Measurements from ENCODE around the gene MAPKBP1. TPM values are rescaled to one million over a fixed set of nuclear protein-coding genes. Genes with fewer than 3 reads are reported as not detected.
"Not testable (repeated sequence)": the region's sequence is repeated elsewhere in the genome, so short reads cannot be mapped to it uniquely, and the experiment has no call there.

The MAPKBP1 gene
- total RNA-seq, 1 experiment from 2014 or later: 13.2 TPM

DNA sequence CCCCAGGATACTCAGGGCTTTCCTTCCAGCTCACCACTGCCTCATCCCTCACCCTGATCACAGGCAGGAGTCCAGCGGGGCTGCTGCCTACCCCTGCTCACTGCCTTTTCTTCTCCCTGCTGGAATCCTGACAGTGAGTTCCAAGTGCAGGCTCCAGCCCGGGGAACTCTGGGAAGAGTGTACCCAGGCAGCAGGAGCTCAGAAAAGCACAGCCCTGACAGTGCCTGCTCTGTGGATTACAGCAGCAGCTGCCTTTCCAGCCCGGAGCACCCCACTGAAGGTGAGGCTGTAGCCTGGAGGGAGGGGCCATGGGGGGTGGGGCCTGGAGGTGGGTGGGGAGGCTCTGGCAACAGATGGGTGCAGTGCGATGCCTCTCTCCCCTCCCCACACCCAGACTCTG lies 47.5 kb downstream of the MAPKBP1 start:
- no peak for DNase-seq (ENCODE audit: low spot score)
- in situ Hi-C loops (cut with HindIII; ENCODE audit: low sequenced_read_pairs): no loop called here

DNA sequence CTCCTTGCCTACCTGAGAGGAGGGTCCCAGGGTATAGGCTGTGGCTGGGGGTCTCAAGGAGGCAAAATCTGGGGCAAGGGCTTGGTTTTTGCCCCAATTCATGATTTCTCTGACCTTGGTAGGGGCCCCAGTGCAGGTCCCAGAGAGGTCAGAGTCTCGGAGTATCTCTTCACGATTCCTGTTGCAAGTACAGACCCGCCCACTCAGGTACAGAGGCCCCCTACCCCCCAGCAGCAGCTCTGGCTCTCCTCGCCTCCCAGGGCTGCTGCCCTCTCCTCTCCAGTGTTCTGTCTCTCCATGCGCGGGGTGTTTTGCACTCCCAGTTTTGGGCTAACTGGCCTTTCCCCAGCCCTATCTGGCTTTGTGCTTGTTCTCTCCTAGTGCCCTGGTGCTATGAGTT lies 48.2 kb downstream of the MAPKBP1 start:
- in situ Hi-C loops (cut with HindIII; ENCODE audit: low sequenced_read_pairs): no loop called here
- DNase-seq (ENCODE audit: low spot score): no peak

DNA sequence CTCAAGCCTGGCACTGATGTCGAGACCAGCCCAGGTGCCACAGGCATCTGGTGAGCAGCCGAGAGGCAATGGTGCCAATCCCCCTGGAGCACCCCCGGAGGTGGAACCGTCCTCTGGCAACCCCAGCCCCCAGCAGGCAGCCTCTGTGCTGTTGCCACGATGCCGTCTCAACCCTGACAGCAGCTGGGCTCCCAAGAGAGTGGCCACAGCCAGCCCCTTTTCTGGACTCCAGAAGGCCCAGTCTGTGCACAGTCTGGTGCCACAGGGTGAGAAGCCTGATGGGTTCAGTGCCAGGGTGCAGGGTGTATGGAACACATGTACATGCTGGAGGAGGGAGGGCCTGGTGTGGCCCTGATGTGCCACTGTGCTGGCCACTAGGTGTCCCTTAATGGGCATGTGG lies 48.7 kb downstream of the MAPKBP1 start:
- in situ Hi-C loops (cut with HindIII; ENCODE audit: low sequenced_read_pairs): no loop called here
- DNase-seq (ENCODE audit: low spot score): no peak

DNA sequence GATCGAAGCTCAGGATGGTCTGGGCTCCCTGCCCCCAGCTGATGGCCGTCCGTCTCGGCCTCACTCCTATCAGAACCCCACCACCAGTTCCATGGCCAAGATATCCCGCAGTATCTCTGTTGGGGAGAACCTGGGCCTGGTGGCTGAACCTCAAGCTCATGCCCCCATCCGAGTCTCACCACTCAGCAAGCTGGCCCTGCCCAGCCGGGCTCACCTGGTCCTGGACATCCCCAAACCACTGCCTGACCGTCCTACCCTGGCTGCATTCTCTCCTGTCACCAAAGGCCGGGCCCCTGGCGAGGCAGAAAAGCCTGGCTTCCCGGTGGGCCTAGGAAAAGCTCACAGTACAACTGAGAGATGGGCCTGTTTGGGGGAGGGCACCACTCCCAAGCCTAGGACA lies 49.2 kb downstream of the MAPKBP1 start:
- in situ Hi-C loops (cut with HindIII; ENCODE audit: low sequenced_read_pairs): no loop called here
- no peak for DNase-seq (ENCODE audit: low spot score)

DNA sequence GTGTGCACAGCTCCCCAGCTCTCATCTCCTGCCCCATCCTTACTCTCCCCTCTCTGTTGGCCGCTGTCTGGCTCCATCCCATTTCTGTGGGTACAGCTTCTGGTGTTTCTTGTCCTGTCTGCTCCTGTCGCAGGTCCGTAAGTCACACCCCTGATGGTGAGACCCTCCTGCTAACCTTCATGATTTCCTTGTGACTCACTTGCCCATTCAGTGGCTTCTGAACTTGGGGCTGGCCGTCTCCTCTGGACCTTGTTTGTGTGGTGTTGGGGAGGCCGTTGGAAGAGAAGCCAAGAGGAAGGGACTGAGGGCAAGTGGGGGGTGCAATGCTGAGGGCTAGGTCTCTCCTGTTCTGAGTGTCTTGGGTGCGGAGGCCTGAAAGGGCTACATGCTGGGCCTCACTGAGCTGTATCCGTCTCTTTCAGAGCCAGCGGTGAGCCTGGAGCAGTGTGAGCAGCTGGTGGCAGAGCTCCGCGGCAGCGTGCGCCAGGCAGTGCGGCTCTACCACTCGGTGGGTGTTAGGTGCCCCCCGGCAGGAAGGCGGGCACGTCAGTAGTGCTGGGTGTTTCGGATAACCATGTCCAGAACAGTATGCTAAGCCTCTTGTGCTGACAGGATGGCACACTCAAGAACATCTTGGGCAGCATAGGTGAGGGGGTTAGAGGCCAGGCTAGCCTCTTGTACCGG lies 49.9 kb downstream of the MAPKBP1 start:
- in situ Hi-C loops (cut with HindIII; ENCODE audit: low sequenced_read_pairs): no loop called here
- DNase-seq (ENCODE audit: low spot score): no peak

DNA sequence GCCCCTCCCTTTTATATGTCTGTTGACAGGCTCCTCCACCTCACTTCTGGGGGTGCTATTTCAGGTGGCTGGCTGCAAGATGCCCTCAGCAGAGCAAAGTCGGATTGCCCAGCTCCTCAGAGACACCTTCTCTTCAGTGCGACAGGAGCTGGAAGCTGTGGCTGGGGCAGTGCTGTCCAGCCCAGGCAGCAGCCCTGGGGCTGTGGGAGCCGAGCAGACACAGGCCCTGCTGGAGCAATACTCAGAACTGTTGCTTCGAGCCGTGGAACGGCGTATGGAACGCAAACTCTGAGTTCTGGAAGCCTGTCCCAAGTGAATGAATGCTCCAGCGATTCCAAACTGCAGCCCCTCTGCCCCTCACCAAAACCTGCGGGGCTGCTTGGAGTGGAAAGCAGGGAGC lies 50.9 kb downstream of the MAPKBP1 start:
- no peak for DNase-seq (ENCODE audit: low spot score)

DNA sequence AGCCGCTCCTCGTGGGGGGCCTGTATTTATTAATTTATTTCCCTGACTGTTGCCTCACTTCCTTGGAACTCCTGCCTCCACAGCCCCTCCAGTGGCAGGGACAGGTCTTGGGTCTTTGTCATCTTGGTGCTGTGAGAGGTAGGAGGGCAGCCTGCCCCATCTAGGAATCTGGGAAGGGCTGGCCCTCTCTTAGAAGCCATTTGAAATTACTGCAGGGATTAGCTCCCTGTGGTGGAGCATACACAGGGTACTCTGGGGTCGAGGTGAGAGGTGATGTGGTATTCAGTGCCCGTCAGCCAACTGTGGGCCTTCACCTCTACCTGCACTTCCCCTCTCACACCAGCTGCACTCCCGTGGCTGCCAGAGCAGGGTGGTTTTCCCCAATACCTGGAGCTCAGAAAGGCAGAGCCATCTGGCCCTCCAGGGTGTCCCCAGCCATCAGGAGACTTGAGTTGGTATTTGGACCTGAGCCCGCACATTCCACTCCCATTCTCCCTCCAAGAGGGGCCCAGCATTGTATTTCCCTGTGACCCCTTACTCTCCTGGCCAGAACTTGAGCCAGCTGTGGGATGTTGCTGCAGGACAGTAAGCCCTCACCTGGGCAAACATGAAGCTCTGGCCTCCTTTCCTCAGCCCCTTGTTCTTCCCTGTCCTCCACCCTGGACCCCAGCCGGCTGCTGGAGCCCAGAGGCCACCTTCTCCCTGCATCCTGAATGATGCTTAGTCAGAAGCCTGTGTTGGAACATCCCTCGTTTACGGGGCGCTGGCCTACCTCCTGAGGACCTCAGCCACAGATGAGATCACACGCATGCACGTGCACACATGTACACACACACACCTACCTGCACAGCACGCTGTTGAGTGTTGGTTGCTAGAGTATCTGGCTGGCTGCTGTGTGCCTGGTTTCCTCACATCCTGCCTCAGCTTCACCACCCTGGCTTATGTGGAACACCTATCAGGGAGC lies 51.6 kb downstream of the MAPKBP1 start:
- DNase-seq (ENCODE audit: low spot score): no peak
- in situ Hi-C loops (cut with HindIII; ENCODE audit: low sequenced_read_pairs): no loop called here

More for the DNA sequence above, 50.9 kb downstream of the MAPKBP1 start:
- in situ Hi-C loops (cut with HindIII; ENCODE audit: low sequenced_read_pairs): no loop called here

DNA sequence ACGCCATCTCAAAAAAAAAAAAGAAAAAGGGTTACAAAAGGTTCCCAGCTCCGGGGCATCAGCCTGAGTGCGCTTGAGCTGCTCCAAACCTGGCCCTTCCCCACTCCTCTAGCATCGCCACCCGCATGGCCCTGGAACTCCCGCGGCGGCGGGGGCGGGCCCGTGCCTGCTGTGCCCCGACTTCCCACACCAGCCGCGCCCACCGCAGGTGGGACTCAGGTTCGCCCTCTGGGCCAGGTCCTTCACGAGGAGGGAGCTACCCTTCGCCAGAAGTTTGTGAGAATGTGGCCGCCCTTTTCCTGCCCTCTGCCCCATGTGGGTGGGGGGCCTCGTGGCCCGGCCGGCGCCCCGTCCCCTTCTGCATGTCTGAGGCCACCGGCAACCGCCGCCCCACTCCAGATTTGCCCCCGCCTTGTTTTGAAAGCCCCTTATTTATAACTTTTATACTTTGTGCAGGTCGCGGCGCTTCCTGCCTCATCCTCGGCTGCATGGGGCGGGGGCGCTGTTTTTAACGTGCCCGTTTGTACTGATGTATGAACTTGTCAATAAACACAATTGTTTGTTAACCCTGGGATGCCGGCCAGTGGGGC lies 53.1 kb downstream of the MAPKBP1 start:
- no peak for DNase-seq (ENCODE audit: low spot score)
- in situ Hi-C loops (cut with HindIII; ENCODE audit: low sequenced_read_pairs): no loop called here

DNA sequence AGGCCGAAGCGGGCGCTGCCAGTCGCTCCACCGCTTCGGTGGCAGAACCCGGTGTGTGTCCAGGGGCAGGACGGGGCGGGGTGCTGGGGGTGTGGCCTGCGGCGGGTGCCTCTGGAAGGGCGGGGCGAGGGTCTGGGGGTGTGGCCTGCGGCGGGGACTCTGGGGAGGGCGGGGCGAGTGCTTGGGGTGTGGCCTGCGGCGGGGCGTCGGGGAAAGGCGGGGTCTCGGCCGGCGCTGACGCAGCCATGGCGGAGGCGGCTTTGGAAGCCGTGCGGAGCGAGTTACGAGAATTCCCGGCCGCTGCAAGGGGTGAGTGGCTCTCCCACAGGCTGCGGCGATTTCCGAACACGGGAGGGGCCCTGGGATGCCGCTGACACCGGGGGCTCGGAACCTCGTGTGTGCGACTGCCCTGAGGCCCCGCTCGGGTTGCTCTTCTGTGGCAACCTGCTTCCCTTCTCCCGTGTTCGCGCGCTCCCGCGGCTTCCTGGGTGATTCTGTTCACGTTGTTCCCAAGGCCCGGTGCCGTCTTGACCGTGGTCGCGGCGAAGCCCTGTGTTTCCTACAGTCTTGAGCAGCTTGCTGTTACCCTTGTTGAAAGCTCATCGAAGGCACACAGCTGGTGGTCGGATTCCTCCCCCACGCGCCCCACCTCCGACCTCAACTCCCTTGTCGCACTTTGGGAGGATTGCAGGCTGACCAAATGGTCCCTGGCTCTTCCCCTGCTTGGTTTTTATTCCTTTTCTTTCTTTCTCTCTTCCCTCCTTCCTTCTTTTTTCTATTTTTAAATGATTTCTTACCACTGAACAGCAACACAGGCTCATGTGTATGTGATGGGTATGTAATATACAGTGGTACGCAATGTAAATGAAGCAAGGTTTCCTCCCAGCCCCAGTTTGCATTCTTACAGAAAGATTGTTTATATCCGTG lies 53.9 kb downstream of the MAPKBP1 start, which contains the start of gene JMJD7:
JMJD7 (plus strand) TSS at position 213 of the 927 bp plus-strand sequence; CDS start at position 246, 33 bp downstream.
- DNase-seq (ENCODE audit: low spot score): peak; percentile 94
- in situ Hi-C loops (cut with HindIII; ENCODE audit: low sequenced_read_pairs): no loop called here

DNA sequence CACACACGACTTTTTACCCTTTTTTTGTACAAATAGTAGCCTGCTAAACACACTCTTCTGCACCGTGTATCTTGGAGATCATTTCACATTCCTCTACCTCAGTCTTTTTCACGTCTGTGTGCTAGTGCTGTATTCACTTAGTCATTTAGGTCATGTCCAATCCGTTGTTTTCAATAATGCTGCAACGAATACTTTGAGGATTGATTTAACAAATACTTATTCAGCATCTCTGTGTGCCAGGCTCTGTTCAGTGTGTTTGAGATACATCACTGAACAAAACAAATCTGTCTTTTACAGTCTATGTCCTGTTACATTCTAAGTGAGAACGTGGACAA lies 54.5 kb downstream of the MAPKBP1 start:
- in situ Hi-C loops (cut with HindIII; ENCODE audit: low sequenced_read_pairs): no loop called here
- peak; percentile 62 for DNase-seq (ENCODE audit: low spot score)

DNA sequence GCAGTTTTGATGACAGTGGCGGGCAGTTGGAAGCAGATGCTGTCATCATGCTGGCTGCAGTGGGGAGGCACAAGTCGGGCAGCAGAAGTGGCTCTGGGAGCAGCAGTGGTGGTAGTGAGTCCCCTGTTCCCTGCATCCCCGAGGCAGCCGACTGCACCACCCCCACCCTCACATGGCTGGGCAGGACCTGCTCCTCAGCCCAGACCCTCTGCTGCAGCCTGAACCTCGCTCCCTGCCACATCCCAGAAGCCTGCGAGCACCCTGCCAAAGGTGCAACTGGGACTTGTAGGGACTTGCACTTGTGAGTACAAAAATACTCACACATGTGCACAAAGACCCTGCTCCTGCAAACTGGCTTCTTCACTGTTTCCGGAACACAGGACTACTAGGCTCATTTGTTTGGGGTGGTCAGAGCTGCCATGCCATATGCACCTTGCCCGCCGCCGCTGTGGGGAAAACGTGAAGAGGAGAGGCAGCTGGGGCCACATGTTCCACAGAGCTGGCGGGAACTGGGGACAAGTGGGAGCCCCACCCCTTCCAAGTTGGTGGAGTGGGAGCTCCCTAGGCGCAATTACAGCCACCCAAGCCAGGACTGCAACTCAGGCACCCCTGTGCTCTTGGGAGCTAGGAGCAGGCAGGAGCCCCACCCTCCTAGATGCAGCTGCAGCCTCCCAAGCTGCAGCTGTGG lies 55.8 kb downstream of the MAPKBP1 start:
- in situ Hi-C loops (cut with HindIII; ENCODE audit: low sequenced_read_pairs): no loop called here
- no peak for DNase-seq (ENCODE audit: low spot score)

DNA sequence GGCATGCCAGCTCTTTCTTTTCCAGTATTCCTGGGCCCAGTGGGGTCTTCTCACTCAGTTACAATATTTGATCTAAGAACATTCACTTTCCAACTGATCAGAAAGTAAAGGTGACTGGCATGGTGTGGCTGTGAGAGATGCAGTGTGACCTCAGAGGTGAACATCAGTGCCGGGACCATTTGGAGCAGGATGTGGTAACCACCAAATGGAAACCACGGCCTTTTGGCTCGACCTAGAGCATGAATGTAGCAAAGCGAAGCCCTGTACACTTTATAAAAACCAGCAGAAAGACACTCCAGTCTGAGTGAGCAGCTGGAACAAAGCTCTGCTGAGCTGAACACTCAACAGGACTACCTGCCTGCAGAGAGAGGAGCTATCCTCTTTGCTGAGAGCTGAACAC lies 57.0 kb downstream of the MAPKBP1 start:
- DNase-seq (ENCODE audit: low spot score); in situ Hi-C loops (cut with HindIII; ENCODE audit: low sequenced_read_pairs): not testable (repeated sequence)

DNA sequence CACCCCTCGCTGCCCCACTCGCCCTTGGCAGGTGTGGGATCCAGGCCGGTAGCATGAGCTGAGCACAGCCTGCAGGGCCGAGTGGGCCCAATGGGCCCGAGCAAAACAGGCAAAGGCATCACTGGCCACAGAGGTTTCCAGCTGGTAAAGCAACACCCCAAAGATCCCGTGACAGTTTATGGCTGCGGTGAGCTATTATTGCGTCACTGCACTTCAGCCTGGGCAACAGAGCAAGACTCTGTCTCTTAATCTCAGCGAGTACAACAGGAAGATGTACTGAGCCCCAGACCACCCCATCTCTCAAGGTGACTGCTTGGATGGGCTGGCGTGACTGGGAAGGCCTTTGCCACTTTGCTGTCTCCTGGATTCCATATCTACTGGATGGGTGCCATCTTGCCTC lies 57.9 kb downstream of the MAPKBP1 start:
- in situ Hi-C loops (cut with HindIII; ENCODE audit: low sequenced_read_pairs): no loop called here

DNA sequence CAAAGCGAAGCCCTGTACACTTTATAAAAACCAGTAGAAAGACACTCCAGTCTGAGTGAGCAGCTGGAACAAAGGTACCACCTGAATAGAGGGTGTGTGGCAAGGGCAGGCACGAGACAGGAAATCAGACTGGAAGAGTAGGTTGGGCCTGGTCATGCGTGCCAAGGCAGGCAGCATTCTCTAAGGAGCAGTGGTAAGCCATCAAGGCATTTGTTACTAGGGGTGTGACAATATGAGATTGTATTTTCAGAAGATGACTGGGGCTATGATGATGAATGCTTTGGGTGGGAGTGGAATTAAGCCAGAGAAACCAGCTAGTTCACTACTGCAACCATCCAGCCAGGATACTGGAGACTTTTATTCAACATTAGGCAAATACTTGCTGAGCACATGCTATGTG lies 58.6 kb downstream of the MAPKBP1 start:
- in situ Hi-C loops (cut with HindIII; ENCODE audit: low sequenced_read_pairs): no loop called here
- DNase-seq (ENCODE audit: low spot score): no peak

More for the DNA sequence above, 57.9 kb downstream of the MAPKBP1 start:
- DNase-seq (ENCODE audit: low spot score): no peak

DNA sequence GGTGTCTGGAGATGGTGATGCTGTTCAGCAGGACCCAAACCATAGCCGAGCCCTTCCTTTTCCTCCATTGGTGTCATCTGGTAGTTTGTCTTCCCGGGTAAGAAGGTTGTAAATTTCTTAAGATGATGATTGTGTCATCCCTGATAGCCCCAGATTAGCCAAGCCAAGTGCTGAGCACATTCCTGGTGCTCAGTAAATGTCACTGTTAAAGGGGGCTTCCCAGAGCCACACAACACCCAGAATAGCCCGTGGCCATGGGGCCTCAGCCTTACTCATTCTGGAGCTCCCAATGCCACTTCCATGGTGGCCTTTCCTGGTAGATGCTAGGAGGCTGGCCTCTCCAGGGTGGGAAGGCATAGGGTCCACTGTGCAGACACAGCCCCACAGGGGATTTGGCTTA lies 59.8 kb downstream of the MAPKBP1 start:
- in situ Hi-C loops (cut with HindIII; ENCODE audit: low sequenced_read_pairs): no loop called here
- DNase-seq (ENCODE audit: low spot score): no peak

DNA sequence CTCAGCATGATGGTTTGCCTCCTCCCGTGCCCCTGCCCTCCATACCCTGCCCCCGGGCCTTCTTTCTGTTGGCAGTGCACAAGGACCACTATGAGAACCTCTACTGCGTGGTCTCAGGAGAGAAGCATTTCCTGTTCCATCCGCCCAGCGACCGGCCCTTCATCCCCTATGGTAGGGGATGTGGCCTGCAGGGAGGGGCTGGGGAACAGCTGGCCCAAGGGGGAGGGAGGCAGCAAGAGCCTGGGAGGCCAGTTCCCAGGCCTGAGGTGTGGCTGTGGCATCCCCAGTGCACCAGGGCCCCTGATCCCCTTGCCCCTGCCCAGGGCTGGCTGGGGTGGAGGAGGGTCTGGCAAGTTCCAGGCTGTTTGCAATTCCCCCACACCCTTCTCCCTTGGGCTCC lies 61.8 kb downstream of the MAPKBP1 start:
- in situ Hi-C loops (cut with HindIII; ENCODE audit: low sequenced_read_pairs): no loop called here
- no peak for DNase-seq (ENCODE audit: low spot score)

DNA sequence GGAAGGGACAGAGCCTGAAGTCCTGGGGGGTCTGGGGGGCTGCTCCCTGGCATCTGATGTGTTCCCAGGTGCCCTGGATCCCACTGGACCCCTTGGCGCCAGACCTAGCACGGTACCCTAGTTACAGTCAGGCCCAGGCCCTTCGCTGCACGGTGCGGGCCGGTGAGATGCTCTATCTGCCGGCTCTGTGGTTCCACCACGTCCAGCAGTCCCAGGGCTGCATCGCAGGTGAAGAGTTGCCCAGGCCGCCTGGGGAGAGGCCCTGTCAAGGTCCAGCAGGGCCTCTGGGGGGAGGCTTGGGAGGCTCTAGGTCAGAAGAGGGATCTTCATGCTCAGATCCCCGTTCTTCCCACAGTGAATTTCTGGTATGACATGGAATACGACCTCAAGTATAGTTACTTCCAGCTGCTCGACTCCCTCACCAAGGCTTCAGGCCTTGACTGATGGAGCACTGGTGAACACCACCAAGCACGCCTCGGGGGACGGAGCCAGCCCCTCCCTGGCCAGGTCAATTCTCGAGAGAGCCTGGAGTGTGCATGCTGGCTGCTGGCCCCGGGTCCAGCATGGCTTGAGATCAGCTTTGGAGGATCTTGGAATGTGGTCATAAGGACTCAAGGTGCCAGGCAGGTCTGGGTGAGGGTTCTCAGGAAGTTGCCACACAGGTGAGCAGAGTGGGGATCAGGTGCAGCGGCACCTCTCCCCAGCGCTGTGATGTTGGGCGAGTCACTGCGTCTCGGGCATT lies 62.6 kb downstream of the MAPKBP1 start:
- in situ Hi-C loops (cut with HindIII; ENCODE audit: low sequenced_read_pairs): no loop called here
- no peak for DNase-seq (ENCODE audit: low spot score)

DNA sequence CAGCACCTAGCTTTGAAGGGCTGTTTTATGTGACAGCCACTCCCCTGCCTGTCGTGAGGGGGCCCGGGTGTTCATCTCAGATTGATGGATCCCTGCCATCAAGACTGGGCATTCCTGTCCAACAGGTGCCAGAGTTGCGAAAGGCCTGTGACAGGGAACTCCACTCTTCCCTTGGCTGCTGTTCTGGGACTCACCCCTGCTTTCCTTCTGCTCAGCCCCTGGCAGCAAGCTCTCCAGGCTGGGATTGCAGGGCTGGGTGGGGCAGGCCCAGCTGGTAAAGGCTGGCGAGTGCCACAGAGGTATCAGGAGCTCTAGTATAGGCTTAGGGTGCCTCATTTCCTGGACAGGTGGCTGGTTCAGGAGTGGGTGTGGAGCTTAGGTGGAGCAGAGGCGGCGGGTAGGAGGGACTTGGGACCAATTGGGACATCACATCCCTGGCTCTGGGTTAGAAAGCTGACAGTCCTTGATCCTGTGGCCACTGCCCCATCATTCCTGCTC lies 64.2 kb downstream of the MAPKBP1 start, which contains the start of gene PLA2G4B:
PLA2G4B (plus strand) TSS at position 448 of the 498 bp plus-strand sequence. CDS start 67 bp downstream, outside the sequence.
- in situ Hi-C loops (cut with HindIII; ENCODE audit: low sequenced_read_pairs): no loop called here
- DNase-seq (ENCODE audit: low spot score): no peak

Data from G401 (cell line).